ENCODE measurements around the gene MBOAT1. TPM values are rescaled to one million over a fixed set of nuclear protein-coding genes. Genes with fewer than 3 reads are reported as not detected.

MBOAT1 gene, protein sequence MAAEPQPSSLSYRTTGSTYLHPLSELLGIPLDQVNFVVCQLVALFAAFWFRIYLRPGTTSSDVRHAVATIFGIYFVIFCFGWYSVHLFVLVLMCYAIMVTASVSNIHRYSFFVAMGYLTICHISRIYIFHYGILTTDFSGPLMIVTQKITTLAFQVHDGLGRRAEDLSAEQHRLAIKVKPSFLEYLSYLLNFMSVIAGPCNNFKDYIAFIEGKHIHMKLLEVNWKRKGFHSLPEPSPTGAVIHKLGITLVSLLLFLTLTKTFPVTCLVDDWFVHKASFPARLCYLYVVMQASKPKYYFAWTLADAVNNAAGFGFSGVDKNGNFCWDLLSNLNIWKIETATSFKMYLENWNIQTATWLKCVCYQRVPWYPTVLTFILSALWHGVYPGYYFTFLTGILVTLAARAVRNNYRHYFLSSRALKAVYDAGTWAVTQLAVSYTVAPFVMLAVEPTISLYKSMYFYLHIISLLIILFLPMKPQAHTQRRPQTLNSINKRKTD
- 6.5 and 6.6 TPM in 2 replicates for total RNA-seq
- long read RNA-seq, partial matches to known transcripts: 1 of 4 reads
- long read RNA-seq, other reads (novel, unspliced or antisense): 0 of 4 reads

DNA sequence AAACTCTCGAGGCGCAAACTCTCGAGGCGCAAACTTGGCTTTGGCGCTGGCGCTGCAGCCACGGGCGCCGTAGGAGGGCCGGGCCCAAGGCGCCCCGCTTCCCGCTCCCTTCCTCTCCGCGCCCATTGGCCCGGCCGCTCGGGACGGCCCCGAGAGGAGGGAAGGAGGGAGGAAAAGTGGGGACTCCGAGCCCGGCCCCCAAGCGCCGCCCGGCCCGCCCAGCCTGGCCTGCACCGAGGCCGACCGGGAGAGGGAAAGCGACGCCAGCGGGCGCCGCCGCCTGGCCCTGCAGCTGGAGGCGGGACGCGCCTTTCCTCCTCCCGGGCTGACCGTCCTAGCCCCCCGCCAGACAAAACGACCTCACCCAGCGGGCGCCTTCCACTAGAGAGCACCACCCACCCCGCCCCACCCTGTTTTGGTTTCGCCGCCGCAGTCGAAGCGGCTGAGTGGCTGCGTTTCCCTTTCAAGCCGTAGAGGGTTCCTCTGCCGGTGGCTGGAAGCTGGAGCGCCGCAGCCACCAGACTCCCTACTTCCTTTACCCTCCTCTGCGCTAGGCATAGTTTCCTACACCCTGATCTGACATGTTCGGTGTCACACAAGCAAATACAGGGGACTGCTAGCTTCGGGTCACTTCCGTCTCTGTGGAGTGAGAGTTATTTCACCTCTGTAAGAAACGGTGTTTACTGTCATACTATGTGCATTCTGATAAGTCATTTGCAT, at the start of gene MBOAT1:
MBOAT1 (minus strand) TSS at position 78 of the 720 bp plus-strand sequence. CDS start 235 bp downstream, outside the sequence.
- TF ChIP-seq, protein P1, sequence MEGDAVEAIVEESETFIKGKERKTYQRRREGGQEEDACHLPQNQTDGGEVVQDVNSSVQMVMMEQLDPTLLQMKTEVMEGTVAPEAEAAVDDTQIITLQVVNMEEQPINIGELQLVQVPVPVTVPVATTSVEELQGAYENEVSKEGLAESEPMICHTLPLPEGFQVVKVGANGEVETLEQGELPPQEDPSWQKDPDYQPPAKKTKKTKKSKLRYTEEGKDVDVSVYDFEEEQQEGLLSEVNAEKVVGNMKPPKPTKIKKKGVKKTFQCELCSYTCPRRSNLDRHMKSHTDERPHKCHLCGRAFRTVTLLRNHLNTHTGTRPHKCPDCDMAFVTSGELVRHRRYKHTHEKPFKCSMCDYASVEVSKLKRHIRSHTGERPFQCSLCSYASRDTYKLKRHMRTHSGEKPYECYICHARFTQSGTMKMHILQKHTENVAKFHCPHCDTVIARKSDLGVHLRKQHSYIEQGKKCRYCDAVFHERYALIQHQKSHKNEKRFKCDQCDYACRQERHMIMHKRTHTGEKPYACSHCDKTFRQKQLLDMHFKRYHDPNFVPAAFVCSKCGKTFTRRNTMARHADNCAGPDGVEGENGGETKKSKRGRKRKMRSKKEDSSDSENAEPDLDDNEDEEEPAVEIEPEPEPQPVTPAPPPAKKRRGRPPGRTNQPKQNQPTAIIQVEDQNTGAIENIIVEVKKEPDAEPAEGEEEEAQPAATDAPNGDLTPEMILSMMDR (IDR thresholded peaks at IDR 0.05): peak; percentile 29
- peaks cover 22% of the 10 kb centered on the region for H3K4me1 Mint-ChIP-seq (ENCODE audit: unreplicated experiment)

DNA sequence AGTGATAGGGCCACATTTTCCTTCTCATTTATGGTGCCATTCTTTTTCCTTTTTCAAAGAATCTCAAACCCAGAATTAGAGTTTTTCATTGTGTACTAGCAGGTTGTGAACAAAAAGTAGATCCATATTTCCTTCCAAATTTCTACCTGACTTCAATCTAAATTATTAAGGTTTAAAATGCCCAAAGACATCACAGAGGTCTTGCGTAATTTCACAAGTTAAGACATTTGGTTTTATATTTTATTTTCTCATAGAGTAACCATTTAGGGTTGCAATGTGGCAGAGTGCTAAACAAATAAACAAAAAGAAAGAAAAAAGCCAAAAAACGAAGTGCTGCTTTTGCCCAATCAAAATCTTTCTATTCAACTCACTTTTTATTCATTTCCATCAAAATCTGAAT, 49.4 kb upstream of the MBOAT1 start:
- Mint-ChIP-seq H3K27me3 (ENCODE audit: unreplicated experiment) (no peaks in the 10 kb centered on the region), H3K27ac (ENCODE audit: unreplicated experiment) (no peak overlapping the region), H3K4me3 (ENCODE audit: unreplicated experiment) (no peak overlapping the region), H3K9me3 (ENCODE audit: unreplicated experiment) (peaks cover 8% of the 10 kb centered on the region), H3K36me3 (ENCODE audit: unreplicated experiment) (no peaks in the 10 kb centered on the region), H3K4me1 (ENCODE audit: unreplicated experiment) (no peaks in the 10 kb centered on the region)
- TF ChIP-seq, protein P1 (IDR thresholded peaks at IDR 0.05): no peak
- no peak for DNase-seq (ENCODE audit: extremely low spot score, unreplicated experiment)

More for the DNA sequence above, at the start of gene MBOAT1:
- Mint-ChIP-seq H3K9me3 (ENCODE audit: unreplicated experiment) (no peaks in the 10 kb centered on the region), H3K36me3 (ENCODE audit: unreplicated experiment) (no peaks in the 10 kb centered on the region), H3K4me3 (ENCODE audit: unreplicated experiment) (peak within 1 kb of the TSS; percentile 89), H3K27me3 (ENCODE audit: unreplicated experiment) (no peaks in the 10 kb centered on the region), H3K27ac (ENCODE audit: unreplicated experiment) (peak within 1 kb of the TSS; percentile 93)
- peak; percentile 96 for DNase-seq (ENCODE audit: extremely low spot score, unreplicated experiment)

DNA sequence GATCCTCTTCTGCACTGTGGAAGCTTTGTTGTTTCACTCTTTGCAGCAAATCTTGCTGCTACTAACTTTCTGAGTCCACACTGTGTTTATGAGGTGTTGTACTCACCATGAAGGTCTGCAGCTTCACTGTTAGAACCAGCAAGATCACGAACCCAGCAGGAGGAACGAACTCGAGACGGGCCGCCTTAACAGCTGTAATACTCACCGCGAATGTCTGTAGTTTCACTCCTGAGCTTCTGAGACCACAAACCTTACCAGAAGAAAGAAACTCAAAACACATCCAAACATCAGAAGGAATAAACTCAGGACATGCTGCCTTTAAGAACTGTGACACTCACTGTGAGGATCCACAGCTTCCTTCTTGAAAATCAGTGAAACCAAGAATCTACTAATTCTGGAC, 48.1 kb upstream of the MBOAT1 start:
- Mint-ChIP-seq H3K4me1 (ENCODE audit: unreplicated experiment) (no peaks in the 10 kb centered on the region), H3K27ac (ENCODE audit: unreplicated experiment) (no peak overlapping the region), H3K4me3 (ENCODE audit: unreplicated experiment) (no peak overlapping the region), H3K9me3 (ENCODE audit: unreplicated experiment) (peaks cover 8% of the 10 kb centered on the region), H3K27me3 (ENCODE audit: unreplicated experiment) (no peaks in the 10 kb centered on the region), H3K36me3 (ENCODE audit: unreplicated experiment) (no peaks in the 10 kb centered on the region)
- TF ChIP-seq, protein P1 (IDR thresholded peaks at IDR 0.05): no peak
- DNase-seq (ENCODE audit: extremely low spot score, unreplicated experiment): no peak

DNA sequence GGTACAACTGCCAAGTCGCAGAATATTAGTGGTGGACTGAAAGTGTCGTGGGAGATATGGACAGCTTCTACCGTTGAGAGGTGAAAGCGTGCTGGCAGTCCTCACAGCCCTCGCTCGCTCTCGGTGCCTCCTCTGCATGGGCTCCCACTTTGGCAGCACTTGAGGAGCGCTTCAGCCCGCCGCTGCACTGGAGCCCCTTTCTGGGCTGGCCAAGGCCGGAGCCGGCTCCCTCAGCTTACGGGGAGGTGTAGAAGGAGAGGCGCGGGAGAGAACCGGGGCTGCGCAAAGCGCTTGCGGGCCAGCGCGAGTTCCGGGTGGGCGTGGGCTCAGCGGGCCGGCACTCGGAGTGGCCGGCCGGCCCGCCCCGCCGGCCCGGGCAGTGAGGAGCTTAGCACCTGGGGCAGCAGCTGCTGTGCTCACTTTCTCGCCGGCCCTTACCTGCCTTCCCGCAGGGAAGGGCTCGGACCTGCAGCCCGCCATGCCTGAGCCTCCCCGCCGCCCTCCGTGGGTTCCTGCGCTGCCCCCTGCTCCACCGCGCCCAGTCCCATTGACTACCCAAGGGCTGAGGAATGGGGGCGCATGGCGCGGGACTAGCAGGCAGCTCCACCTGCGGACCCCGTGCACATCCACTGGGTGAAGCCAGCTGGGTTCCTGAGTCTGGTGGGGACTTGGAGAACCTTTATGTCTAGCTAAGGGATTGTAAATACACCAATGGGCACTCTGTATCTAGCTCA, 47.2 kb upstream of the MBOAT1 start:
- Mint-ChIP-seq H3K36me3 (ENCODE audit: unreplicated experiment) (no peaks in the 10 kb centered on the region), H3K4me3 (ENCODE audit: unreplicated experiment) (no peak overlapping the region), H3K27me3 (ENCODE audit: unreplicated experiment) (no peaks in the 10 kb centered on the region), H3K27ac (ENCODE audit: unreplicated experiment) (no peak overlapping the region), H3K9me3 (ENCODE audit: unreplicated experiment) (peaks cover 13% of the 10 kb centered on the region), H3K4me1 (ENCODE audit: unreplicated experiment) (no peaks in the 10 kb centered on the region)
- TF ChIP-seq, protein P1 (IDR thresholded peaks at IDR 0.05): no peak
- DNase-seq (ENCODE audit: extremely low spot score, unreplicated experiment): no peak
